Mesothelial cell of epicardium (in vitro differentiated cells): ENCODE data around the gene S1PR5. TPM values are rescaled to one million over a fixed set of nuclear protein-coding genes. Genes with fewer than 3 reads are reported as not detected.

ENCODE experiments used
- DNase-seq, 2 experiments: peaks; one replicate each; pipeline ENCODE4 v3.0.0; 2021; ENCODE audit warnings: low spot score in 2 of 2; ENCODE audit not compliant: unreplicated experiment in 2 of 2
- H3K27ac Mint-ChIP-seq: 2 replicates; pipeline ENCODE4 v1.8.0; 2021; ENCODE audit warnings: mixed read lengths
- H3K27me3 Mint-ChIP-seq: 2 replicates; pipeline ENCODE4 v1.8.0; 2021; ENCODE audit warnings: low read depth, mixed read lengths
- H3K36me3 Mint-ChIP-seq: 2 replicates; pipeline ENCODE4 v1.8.0; 2021; ENCODE audit warnings: mixed read lengths
- H3K4me1 Mint-ChIP-seq: 2 replicates; pipeline ENCODE4 v1.8.0; 2021; ENCODE audit warnings: mixed read lengths
- H3K4me3 Mint-ChIP-seq: 2 replicates; pipeline ENCODE4 v1.8.0; 2021; ENCODE audit warnings: mild to moderate bottlenecking, moderate library complexity, mixed read lengths
- H3K9me3 Mint-ChIP-seq: 2 replicates; pipeline ENCODE4 v1.8.0; 2021; ENCODE audit warnings: mixed read lengths
- total RNA-seq: library from RNA; stranded (reverse); gene quantifications from 3 replicates; pipeline ENCODE4 v1.2.1, GENCODE V29; 2021
- TF ChIP-seq, protein P1 (sequence below): fragments of 200-600 bp; sonication (generic); IDR thresholded peaks from one replicate; pipeline ENCODE4 v1.5.0; 2021; ENCODE audit warnings: antibody characterized with exemption; ENCODE audit not compliant: unreplicated experiment

S1PR5 gene
- total RNA-seq, 1 donor from 2014 or later, result 2.4 TPM

GRCh38 chr19:10478903-10479384 lies 38.3 kb downstream of the S1PR5 start:
- Mint-ChIP-seq H3K36me3 (no peaks in the 10 kb centered on the region), H3K27ac (peak overlapping the region; percentile 12), H3K9me3 (no peaks in the 10 kb centered on the region), H3K4me3 (no peak overlapping the region), H3K27me3 (peaks cover 15% of the 10 kb centered on the region), H3K4me1 (peaks cover 9% of the 10 kb centered on the region)
- DNase-seq, result peak in 1 of 2 experiments; percentile 68
- TF ChIP-seq, protein P1, sequence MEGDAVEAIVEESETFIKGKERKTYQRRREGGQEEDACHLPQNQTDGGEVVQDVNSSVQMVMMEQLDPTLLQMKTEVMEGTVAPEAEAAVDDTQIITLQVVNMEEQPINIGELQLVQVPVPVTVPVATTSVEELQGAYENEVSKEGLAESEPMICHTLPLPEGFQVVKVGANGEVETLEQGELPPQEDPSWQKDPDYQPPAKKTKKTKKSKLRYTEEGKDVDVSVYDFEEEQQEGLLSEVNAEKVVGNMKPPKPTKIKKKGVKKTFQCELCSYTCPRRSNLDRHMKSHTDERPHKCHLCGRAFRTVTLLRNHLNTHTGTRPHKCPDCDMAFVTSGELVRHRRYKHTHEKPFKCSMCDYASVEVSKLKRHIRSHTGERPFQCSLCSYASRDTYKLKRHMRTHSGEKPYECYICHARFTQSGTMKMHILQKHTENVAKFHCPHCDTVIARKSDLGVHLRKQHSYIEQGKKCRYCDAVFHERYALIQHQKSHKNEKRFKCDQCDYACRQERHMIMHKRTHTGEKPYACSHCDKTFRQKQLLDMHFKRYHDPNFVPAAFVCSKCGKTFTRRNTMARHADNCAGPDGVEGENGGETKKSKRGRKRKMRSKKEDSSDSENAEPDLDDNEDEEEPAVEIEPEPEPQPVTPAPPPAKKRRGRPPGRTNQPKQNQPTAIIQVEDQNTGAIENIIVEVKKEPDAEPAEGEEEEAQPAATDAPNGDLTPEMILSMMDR, result peak; percentile 32

DNA sequence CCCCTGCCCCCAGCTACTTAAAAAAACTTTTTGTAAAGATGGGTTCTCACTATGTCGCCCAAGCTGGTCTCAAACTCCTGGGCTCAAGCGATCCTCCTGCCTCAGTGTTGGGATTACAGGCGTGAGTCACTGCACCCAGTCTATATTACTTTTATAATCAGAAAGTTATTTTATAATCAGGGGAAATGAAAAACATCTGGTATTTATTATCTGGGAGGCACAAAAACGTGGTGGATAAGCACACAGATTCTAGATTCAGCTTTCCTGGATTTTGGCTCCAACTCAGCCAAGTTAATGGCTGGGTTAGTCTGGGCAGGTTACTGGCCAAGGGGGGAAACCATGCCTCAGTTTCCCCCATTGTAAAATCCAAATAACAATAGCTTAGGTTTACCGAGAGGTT lies 38.8 kb downstream of the S1PR5 start:
- peaks cover 9% of the 10 kb centered on the region for H3K4me1 Mint-ChIP-seq
- H3K36me3 Mint-ChIP-seq, result no peaks in the 10 kb centered on the region
- H3K4me3 Mint-ChIP-seq, result no peak overlapping the region
- TF ChIP-seq, protein P1, result no peak
- H3K27ac Mint-ChIP-seq, result peak overlapping the region; percentile 12
- H3K27me3 Mint-ChIP-seq, result peaks cover 15% of the 10 kb centered on the region
- no peaks in the 10 kb centered on the region for H3K9me3 Mint-ChIP-seq
- no peak for DNase-seq

DNA sequence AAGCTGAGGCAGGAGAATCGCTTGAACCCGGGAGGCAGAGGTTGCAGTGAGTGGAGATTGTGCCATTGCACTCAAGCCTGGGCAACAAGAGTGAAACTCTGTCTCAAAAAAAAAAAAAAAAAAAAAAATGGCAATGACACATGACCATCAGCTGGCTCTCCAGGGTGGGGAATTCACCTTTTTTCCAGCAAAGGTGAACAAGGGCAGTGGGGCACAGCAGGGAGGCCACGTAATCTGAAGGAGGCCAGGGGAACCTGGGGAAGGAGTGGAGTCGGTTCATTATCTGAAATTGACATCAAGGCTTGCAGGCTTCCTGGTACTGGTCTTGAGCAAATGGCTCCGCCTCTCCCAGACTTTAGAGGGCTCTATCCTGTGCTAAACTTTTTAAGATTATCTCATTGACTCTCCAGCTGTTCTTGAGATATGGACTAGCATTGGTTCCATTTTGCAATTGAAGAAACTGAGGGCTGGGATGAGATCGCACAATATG lies 42.2 kb downstream of the S1PR5 start:
- Mint-ChIP-seq H3K27ac (no peak overlapping the region), H3K4me1 (peaks cover 9% of the 10 kb centered on the region), H3K4me3 (no peak overlapping the region), H3K27me3 (peaks cover 15% of the 10 kb centered on the region), H3K9me3 (no peaks in the 10 kb centered on the region), H3K36me3 (no peaks in the 10 kb centered on the region)
- DNase-seq, result no peak
- TF ChIP-seq, protein P1, result no peak

GRCh38 chr19:10473192-10473591 lies 44.1 kb downstream of the S1PR5 start:
- Mint-ChIP-seq H3K36me3 (no peaks in the 10 kb centered on the region), H3K4me3 (no peak overlapping the region), H3K4me1 (no peaks in the 10 kb centered on the region), H3K27ac (no peak overlapping the region), H3K9me3 (no peaks in the 10 kb centered on the region), H3K27me3 (peaks cover 4% of the 10 kb centered on the region)
- TF ChIP-seq, protein P1, result no peak
- DNase-seq, result no peak

DNA sequence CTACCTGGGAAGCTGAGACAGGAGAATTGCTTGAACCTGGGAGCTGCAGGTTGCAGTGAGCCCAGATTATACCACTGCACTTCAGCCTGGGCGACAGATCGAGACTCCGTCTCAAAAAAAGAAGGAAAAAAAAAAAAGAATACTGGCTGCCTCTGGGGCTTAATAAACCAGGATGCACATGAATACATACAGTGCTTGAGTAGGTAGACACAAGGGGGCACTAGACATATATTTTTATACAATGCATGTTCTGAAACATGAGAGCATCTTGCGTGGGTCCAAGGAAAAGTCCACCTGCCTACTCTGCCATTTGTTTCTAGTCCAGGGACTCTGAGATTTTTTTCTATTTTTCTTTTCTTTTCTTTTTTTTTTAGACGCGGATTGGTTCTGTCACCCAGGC lies 45.3 kb downstream of the S1PR5 start:
- no peaks in the 10 kb centered on the region for H3K36me3 Mint-ChIP-seq

More for the DNA sequence above, 45.3 kb downstream of the S1PR5 start:
- Mint-ChIP-seq H3K4me3 (no peak overlapping the region), H3K9me3 (no peaks in the 10 kb centered on the region), H3K4me1 (no peaks in the 10 kb centered on the region), H3K27ac (no peak overlapping the region), H3K27me3 (peaks cover 3% of the 10 kb centered on the region)
- TF ChIP-seq, protein P1, result peak; percentile 34
- no peak for DNase-seq
